Measurements from ENCODE around the gene EVI2A.

EVI2A gene

GRCh38 chr17:31323551-31323950 lies 2.1 kb upstream of the EVI2A start:
- no peak for TF ChIP-seq CTCF (IDR thresholded peaks at IDR 0.05; ENCODE audit: extremely low read depth, insufficient read depth, missing control alignments)
- in situ Hi-C loops (cut with MboI; ENCODE audit: low pct_unique_long_range_greater_than_20kb, low sequenced_read_pairs, unreplicated experiment), result loop anchor here (10.0 kb wide), 1 partner anchor 59 kb away; no protein-coding TSS in a partner anchor
- DNase-seq (ENCODE audit: low spot score), result no peak

GRCh38 chr17:31321966-31322365 lies 544 bp upstream of the EVI2A start:
- TF ChIP-seq CTCF (IDR thresholded peaks at IDR 0.05; ENCODE audit: extremely low read depth, insufficient read depth, missing control alignments), result no peak
- in situ Hi-C loops (cut with MboI; ENCODE audit: low pct_unique_long_range_greater_than_20kb, low sequenced_read_pairs, unreplicated experiment), result loop anchor here (10.0 kb wide), 1 partner anchor 57 kb away; no protein-coding TSS in a partner anchor

DNA sequence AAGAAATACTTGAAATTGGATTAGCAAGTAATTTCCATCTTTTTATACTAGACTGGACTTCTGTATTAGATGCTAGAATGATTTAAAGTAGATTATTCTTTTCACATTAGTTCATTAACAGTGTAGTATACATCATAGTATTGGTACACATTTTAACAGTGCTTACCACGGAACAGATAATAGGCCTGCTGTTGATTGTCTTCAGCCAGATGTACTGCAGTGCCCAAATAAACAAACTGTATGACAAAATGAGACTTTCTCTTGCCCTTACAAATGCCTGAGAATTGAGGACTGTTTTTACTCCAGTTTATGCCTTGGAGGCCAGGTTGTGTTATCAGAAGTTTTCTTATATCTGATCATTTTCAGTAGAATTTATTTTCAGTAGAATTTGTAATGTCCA lies 631 bp downstream of the EVI2A start:
- DNase-seq (ENCODE audit: low spot score), result no peak
- in situ Hi-C loops (cut with MboI; ENCODE audit: low pct_unique_long_range_greater_than_20kb, low sequenced_read_pairs, unreplicated experiment), result loop anchor here (10.0 kb wide), 1 partner anchor 56 kb away; no protein-coding TSS in a partner anchor
- no peak for TF ChIP-seq CTCF (IDR thresholded peaks at IDR 0.05; ENCODE audit: extremely low read depth, insufficient read depth, missing control alignments)

More at GRCh38 chr17:31321966-31322365, 544 bp upstream of the EVI2A start:
- no peak for DNase-seq (ENCODE audit: low spot score)

- no peak for TF ChIP-seq CTCF (IDR thresholded peaks at IDR 0.05; ENCODE audit: extremely low read depth, insufficient read depth, missing control alignments)
- no peak for DNase-seq (ENCODE audit: low spot score)
- in situ Hi-C loops (cut with MboI; ENCODE audit: low pct_unique_long_range_greater_than_20kb, low sequenced_read_pairs, unreplicated experiment), result loop anchor here (10.0 kb wide), 1 partner anchor 55 kb away; no protein-coding TSS in a partner anchor
These were observed 1.2 kb downstream of the EVI2A start for GRCh38 chr17:31320241-31320640.

DNA sequence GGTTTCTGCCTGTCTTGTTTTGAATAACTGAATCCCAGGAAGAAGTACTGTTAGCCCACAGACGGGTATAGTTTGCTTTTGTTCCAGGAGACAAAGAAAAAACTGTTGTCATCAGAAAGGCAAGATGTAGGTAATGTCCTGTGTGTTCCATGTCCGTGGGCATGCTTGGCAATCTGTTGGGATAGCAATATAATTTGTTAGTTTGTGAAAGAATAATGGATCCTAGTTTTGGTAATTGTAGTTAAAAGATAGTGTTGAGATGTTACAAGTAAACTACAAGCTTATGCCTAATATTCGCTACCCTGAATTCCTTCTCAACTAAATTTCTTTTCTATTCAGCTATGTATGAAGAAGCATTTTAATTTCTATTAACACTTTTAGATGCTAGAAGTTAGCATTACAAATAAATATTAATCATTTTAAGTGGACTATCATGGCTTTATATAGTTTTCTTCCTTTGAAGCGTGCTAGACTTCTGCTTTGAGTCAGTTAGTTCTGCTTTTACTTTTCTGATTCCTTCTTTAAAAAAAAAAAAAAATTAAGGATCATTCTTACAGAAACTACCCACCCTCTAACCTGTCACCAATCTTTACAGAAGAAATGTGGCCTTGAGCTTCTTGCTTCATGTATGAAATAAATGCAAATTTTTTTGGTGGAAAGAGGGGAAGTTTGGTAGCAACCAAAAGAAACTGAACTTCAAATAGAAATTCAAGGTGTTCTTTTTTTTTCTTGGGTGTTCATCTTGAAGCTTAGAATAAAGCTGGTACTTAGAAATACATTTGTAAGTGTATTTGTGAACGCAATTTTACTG lies 2.4 kb downstream of the EVI2A start:
- TF ChIP-seq CTCF (IDR thresholded peaks at IDR 0.05; ENCODE audit: extremely low read depth, insufficient read depth, missing control alignments), result no peak
- in situ Hi-C loops (cut with MboI; ENCODE audit: low pct_unique_long_range_greater_than_20kb, low sequenced_read_pairs, unreplicated experiment), result no loop called here
- no peak for DNase-seq (ENCODE audit: low spot score)

- TF ChIP-seq CTCF (IDR thresholded peaks at IDR 0.05; ENCODE audit: extremely low read depth, insufficient read depth, missing control alignments), result no peak
- DNase-seq (ENCODE audit: low spot score), result no peak
- in situ Hi-C loops (cut with MboI; ENCODE audit: low pct_unique_long_range_greater_than_20kb, low sequenced_read_pairs, unreplicated experiment), result no loop called here
These were observed 3.1 kb downstream of the EVI2A start for GRCh38 chr17:31318298-31318801.
